G401 (cell line): ENCODE results near the gene KCNMA1. TPM values are rescaled to one million over a fixed set of nuclear protein-coding genes. Genes with fewer than 3 reads are reported as not detected.

ENCODE experiments used
- DNase-seq: peaks from one replicate; pipeline ENCODE4 v3.0.0-alpha.2; 2015; ENCODE audit warnings: low spot score
- in situ Hi-C: cut with HindIII; loops from 2 replicates; pipeline ENCODE4 v1.10.0; 2016; ENCODE audit warnings: low sequenced_read_pairs, mixed read lengths
- total RNA-seq: library from RNA; depleted of rRNA; stranded (reverse); fragments of >200 nt; shearing (Covaris generic); gene quantifications from 2 replicates; pipeline ENCODE4 v1.2.3, GENCODE V29; 2014

KCNMA1 gene
- total RNA-seq, 1 experiment from 2014 or later, result 0.81 TPM

GRCh38 chr10:77317221-77317620 lies 320.4 kb downstream of the KCNMA1 start:
- no peak for DNase-seq

GRCh38 chr10:77315496-77316129 lies 322.0 kb downstream of the KCNMA1 start:
- no peak for DNase-seq
- in situ Hi-C loops, result no loop called here

More at GRCh38 chr10:77317221-77317620, 320.4 kb downstream of the KCNMA1 start:
- in situ Hi-C loops, result no loop called here

GRCh38 chr10:77313066-77313750 lies 324.4 kb downstream of the KCNMA1 start:
- no peak for DNase-seq
- in situ Hi-C loops, result no loop called here

GRCh38 chr10:77311186-77311585 lies 326.4 kb downstream of the KCNMA1 start:
- DNase-seq, result no peak
- in situ Hi-C loops, result no loop called here

- in situ Hi-C loops, result no loop called here
- DNase-seq, result no peak
Observed at GRCh38 chr10:77310288-77310840, 327.2 kb downstream of the KCNMA1 start.

- in situ Hi-C loops, result no loop called here
- no peak for DNase-seq
Observed at GRCh38 chr10:77309509-77309908, 328.1 kb downstream of the KCNMA1 start.

GRCh38 chr10:77309092-77309491 lies 328.5 kb downstream of the KCNMA1 start:
- in situ Hi-C loops, result no loop called here
- DNase-seq, result no peak

- in situ Hi-C loops, result no loop called here
Observed at GRCh38 chr10:77308084-77308732, 329.4 kb downstream of the KCNMA1 start.

GRCh38 chr10:77306666-77307065 lies 330.9 kb downstream of the KCNMA1 start:
- in situ Hi-C loops, result no loop called here
- no peak for DNase-seq

More at GRCh38 chr10:77308084-77308732, 329.4 kb downstream of the KCNMA1 start:
- no peak for DNase-seq

GRCh38 chr10:77305650-77306632 lies 331.7 kb downstream of the KCNMA1 start:
- DNase-seq, result no peak
- in situ Hi-C loops, result no loop called here

GRCh38 chr10:77304192-77304591 lies 333.4 kb downstream of the KCNMA1 start:
- no peak for DNase-seq
- in situ Hi-C loops, result no loop called here

GRCh38 chr10:77301305-77301730 lies 336.3 kb downstream of the KCNMA1 start:
- no peak for DNase-seq

GRCh38 chr10:77300682-77301302 lies 336.8 kb downstream of the KCNMA1 start:
- no peak for DNase-seq
- in situ Hi-C loops, result no loop called here

More at GRCh38 chr10:77301305-77301730, 336.3 kb downstream of the KCNMA1 start:
- in situ Hi-C loops, result no loop called here

- DNase-seq, result no peak
- in situ Hi-C loops, result no loop called here
Observed at GRCh38 chr10:77299320-77299719, 338.3 kb downstream of the KCNMA1 start.

- in situ Hi-C loops, result no loop called here
- DNase-seq, result no peak
Observed at GRCh38 chr10:77297393-77297739, 340.2 kb downstream of the KCNMA1 start.

GRCh38 chr10:77296534-77297392 lies 340.8 kb downstream of the KCNMA1 start:
- in situ Hi-C loops, result no loop called here
- no peak for DNase-seq

- no peak for DNase-seq
- in situ Hi-C loops, result no loop called here
Observed at GRCh38 chr10:77293773-77294172, 343.8 kb downstream of the KCNMA1 start.

- DNase-seq, result no peak
- in situ Hi-C loops, result no loop called here
Observed at GRCh38 chr10:77293347-77293746, 344.3 kb downstream of the KCNMA1 start.
